HG02870 (cell line): ENCODE results near the gene NEK9.

Experiments used
- ATAC-seq: cut with Tn5 transposase; IDR thresholded peaks from one replicate; pipeline ENCODE4 v1.9.1; 2021; ENCODE audit warnings: mild to moderate bottlenecking, moderate library complexity; ENCODE audit not compliant: unreplicated experiment

Gene NEK9

DNA sequence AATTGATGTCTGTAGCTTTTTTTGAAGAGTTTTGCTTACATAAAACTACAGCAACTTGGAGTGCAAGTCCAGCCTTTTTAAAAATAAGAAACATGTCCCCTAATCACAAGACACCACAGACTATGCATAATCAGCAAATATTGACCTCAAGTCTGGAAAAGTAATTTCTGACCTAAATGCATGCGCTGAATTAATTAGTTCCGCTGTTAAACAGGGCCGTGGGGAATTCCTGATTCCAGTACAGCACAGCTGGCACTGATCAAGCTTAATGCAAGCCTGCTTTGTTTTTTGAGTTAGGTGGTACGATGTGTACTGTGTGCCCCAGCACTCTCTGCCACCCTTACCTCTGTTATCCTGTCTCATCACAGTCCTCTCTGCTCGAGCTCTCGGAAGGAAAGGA lies 84.8 kb downstream of the NEK9 start:
- ATAC-seq, result no peak

DNA sequence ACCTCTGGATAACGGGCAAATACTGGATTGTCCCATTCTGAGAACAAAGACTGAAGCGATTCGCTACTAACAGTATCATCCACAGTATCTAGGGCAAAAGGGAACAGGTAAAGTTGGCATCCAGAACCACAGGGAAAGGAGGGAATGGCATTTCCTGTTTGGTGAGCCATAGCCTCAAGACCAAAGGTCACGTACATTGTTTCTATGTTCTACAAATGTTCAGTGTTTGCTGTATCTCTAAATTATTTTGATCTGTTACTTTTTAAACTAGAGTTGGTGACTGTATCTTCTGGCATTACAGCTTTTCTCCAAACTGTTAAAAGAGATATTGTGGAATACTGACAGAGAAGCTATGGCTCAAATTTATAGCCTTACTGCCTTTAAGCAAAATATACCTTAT lies 85.2 kb downstream of the NEK9 start:
- ATAC-seq, result no peak

DNA sequence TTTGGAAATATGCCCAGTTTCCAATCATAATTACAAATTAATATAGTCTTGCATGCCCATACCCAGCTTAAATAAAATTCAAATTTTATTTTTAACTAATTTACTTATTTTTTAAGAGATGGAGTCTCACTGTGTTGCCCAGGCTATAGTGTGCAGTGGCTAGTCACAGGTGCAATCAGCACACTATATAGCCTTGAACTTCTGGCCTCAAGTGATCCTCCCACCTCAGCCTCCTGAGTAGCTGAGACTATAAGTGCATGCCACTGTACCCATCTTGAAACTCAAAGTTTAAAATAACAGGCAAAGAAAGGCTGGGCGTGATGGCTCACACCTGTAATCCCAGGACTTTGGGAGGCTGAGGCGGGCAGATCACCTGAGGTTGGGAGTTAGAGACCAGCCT lies 85.9 kb downstream of the NEK9 start:
- ATAC-seq, result no peak

DNA sequence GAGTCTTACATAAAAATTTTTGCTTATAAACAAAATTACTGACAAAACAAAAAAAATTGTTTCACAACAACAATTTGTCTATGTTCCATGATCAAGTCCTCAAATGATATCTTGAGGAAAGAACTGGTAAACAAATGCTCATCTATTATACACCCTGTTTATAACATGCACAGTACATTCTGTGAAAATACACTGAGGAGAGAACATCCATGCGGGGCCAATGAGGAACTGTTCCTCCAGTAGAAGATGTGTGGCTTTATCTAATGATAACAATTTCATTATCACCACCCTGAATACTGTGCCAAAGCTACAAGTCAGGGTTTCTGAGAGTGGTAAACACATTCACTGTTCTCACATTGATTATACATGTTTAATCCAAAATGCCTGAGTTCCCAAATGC lies 86.3 kb downstream of the NEK9 start:
- ATAC-seq, result no peak

DNA sequence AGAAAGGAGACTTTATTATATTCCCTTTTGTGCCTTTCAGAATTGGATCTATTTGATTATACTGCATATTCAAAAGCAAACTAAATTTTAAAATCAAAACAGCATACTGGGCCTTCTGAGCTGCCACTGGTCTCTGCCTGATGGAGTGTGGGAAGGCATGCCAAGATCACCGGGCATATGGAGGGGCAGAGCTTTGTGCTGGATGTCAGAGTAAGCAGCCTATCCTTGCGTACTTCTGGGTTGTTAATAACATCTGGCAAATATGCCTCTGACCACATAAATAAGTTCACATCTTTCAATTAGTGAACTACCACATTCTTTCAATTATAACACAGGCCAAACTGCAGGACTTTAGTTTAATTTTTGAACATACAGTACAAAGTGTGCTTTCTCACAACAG lies 93.9 kb downstream of the NEK9 start:
- ATAC-seq, result no peak

DNA sequence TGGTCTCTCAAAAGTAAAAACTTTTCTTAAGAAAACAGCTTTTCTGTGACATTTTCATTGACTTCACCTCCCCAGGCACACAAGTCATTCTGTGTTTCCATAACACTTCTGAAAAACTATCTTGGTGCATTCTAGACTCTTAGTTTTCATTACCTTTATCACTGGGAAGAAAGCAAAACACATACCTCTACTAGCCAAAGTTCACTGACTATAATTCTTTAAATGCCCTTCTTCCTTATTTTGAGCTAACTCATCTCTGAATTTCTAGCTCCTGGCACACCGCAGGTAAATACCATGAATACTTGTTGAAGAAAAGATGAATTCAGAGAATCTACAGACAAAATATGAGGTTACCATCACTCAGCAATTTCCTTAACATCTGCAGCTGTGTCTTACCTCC lies 96.7 kb downstream of the NEK9 start:
- ATAC-seq, result no peak
